Mesangial cell (primary cell): ENCODE measurements around the gene TBX22. TPM values are rescaled to one million over a fixed set of nuclear protein-coding genes. Genes with fewer than 3 reads are reported as not detected.

Experiments
- total RNA-seq: library from RNA; depleted of rRNA; stranded (reverse); fragments of >200 nt; gene quantifications from 2 replicates; pipeline ENCODE4 v1.2.3, GENCODE V29; 2015

Gene TBX22, protein sequence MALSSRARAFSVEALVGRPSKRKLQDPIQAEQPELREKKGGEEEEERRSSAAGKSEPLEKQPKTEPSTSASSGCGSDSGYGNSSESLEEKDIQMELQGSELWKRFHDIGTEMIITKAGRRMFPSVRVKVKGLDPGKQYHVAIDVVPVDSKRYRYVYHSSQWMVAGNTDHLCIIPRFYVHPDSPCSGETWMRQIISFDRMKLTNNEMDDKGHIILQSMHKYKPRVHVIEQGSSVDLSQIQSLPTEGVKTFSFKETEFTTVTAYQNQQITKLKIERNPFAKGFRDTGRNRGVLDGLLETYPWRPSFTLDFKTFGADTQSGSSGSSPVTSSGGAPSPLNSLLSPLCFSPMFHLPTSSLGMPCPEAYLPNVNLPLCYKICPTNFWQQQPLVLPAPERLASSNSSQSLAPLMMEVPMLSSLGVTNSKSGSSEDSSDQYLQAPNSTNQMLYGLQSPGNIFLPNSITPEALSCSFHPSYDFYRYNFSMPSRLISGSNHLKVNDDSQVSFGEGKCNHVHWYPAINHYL
- not detected in 2 replicates for total RNA-seq

DNA sequence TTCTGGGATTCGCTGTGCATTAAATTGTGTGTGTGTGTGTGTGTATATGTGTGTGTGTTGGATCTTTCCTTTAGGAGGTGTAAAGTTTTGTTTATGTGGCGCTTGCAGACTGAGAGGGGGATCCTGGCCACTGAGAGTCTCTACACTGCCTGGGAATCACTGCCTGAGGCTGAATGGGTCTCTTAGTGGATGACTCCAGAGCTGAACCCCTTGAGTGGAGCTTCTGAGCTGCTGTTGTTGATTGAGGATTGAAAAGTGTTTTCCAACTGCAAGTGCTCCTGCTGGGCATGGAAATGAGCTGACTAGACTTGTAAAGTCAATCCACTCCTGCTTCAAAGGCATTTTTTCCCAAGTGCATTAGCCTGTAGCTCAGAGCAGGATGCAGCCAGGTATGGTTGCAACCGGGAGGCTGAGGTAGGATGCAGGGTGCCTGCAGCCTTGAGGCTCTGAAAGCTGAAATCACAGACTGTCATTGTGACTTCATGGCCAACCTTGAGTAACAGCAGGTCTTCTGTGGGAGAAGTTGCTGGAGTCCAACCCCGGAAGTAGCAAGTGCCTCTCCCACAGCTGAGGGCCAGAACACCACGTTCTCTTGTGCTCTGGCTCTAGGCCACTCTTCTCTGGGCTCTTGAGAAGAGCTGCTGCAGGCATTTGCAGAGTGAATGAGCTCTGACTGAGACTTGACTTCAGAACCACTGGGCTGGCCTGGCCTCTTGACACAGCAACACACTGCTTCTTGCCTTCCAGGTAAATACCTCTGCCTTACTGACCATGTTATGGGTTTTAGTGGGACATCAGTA lies at the start of gene TBX22:
Gene TBX22 (plus strand): TSS at position 613 of the 800 bp plus-strand sequence. CDS start 7,517 bp downstream, outside the sequence.

